ENCODE results near the gene ATXN1.

- no peak for TF ChIP-seq EP300 (IDR thresholded peaks at IDR 0.05; ENCODE audit: borderline replicate concordance in 1 of 2, low read depth in 1 of 2, low read length in 1 of 2)
- no peak for TF ChIP-seq SMC3 (IDR thresholded peaks at IDR 0.05; ENCODE audit: low read depth, low read length)
- TF ChIP-seq JUND (IDR thresholded peaks at IDR 0.05) = no peak
- TF ChIP-seq CTCF (IDR thresholded peaks at IDR 0.05) = no peak
- TF ChIP-seq RCOR1 (IDR thresholded peaks at IDR 0.05; ENCODE audit: low read length) = no peak
- TF ChIP-seq FOXJ3 (CRISPR knock-in tag; IDR thresholded peaks at IDR 0.05) = no peak
- no peak for TF ChIP-seq REST (IDR thresholded peaks at IDR 0.05; ENCODE audit: low read depth, low read length)
- TF ChIP-seq USF2 (IDR thresholded peaks at IDR 0.05; ENCODE audit: borderline replicate concordance, low read depth, low read length) = no peak
- no peak for TF ChIP-seq CHD2 (IDR thresholded peaks at IDR 0.05; ENCODE audit: low read length, partially characterized antibody)
Observed at GRCh38 chr6:16512544-16513290, 248.5 kb downstream of the ATXN1 start.

Data from SK-N-SH (cell line).